ENCODE results near the gene HOXC12. TPM values are rescaled to one million over a fixed set of nuclear protein-coding genes. Genes with fewer than 3 reads are reported as not detected.

The HOXC12 gene
- total RNA-seq, 2 donors from 2014 or later, result not detected

GRCh38 chr12:53965281-53966084 is 10.8 kb downstream of the HOXC12 start:
- peaks cover 36% of the 10 kb centered on the region for H3K4me1 Mint-ChIP-seq (ENCODE audit: low read depth)
- H3K27me3 Mint-ChIP-seq (ENCODE audit: low read depth), result peaks cover 92% of the 10 kb centered on the region
- DNase-seq (no peak), ATAC-seq (replicated peaks in 1 of 2) (no peak)
- no peaks in the 10 kb centered on the region for H3K9me3 Mint-ChIP-seq
- no peak overlapping the region for H3K27ac Mint-ChIP-seq
- peak overlapping the region; percentile 11 to 41 for H3K4me3 Mint-ChIP-seq
- H3K36me3 Mint-ChIP-seq (ENCODE audit: insufficient read depth in 2 of 2), result no peaks in the 10 kb centered on the region

- ATAC-seq (replicated peaks in 1 of 2) (no peak), DNase-seq (no peak)
- H3K27ac Mint-ChIP-seq, result no peak overlapping the region
- H3K36me3 Mint-ChIP-seq (ENCODE audit: insufficient read depth in 2 of 2), result no peaks in the 10 kb centered on the region
- H3K4me3 Mint-ChIP-seq, result peak overlapping the region; percentile 63 to 68
- peaks cover 93% of the 10 kb centered on the region for H3K27me3 Mint-ChIP-seq (ENCODE audit: low read depth)
- peaks cover 36% of the 10 kb centered on the region for H3K4me1 Mint-ChIP-seq (ENCODE audit: low read depth)
- no peaks in the 10 kb centered on the region for H3K9me3 Mint-ChIP-seq
These were observed 11.3 kb downstream of the HOXC12 start for GRCh38 chr12:53966085-53966384.

- Mint-ChIP-seq H3K4me1 (ENCODE audit: low read depth) (peaks cover 36% of the 10 kb centered on the region), H3K9me3 (no peaks in the 10 kb centered on the region), H3K36me3 (ENCODE audit: insufficient read depth in 2 of 2) (no peaks in the 10 kb centered on the region), H3K27ac (no peak overlapping the region), H3K4me3 (peak overlapping the region; percentile 63 to 68), H3K27me3 (ENCODE audit: low read depth) (peaks cover 98% of the 10 kb centered on the region)
- no peak for ATAC-seq (replicated peaks in 1 of 2)
- no peak for DNase-seq
These were observed 11.9 kb downstream of the HOXC12 start for GRCh38 chr12:53966385-53967133.

- Mint-ChIP-seq H3K4me1 (ENCODE audit: low read depth) (peaks cover 36% of the 10 kb centered on the region), H3K36me3 (ENCODE audit: insufficient read depth in 2 of 2) (no peaks in the 10 kb centered on the region), H3K27ac (no peak overlapping the region), H3K4me3 (no peak overlapping the region), H3K27me3 (ENCODE audit: low read depth) (peaks cover 100% of the 10 kb centered on the region), H3K9me3 (no peaks in the 10 kb centered on the region)
- DNase-seq (no peak), ATAC-seq (replicated peaks in 1 of 2) (no peak)
These were observed 12.8 kb downstream of the HOXC12 start for GRCh38 chr12:53967421-53967925.

GRCh38 chr12:53968214-53969127 is 13.8 kb downstream of the HOXC12 start:
- DNase-seq, result no peak

GRCh38 chr12:53969588-53970259 is 15.0 kb downstream of the HOXC12 start:
- ATAC-seq (replicated peaks in 1 of 2), result no peak
- H3K4me1 Mint-ChIP-seq (ENCODE audit: low read depth), result peaks cover 25% of the 10 kb centered on the region

More at GRCh38 chr12:53968214-53969127, 13.8 kb downstream of the HOXC12 start:
- Mint-ChIP-seq H3K4me3 (no peak overlapping the region), H3K4me1 (ENCODE audit: low read depth) (peaks cover 37% of the 10 kb centered on the region), H3K27ac (no peak overlapping the region), H3K36me3 (ENCODE audit: insufficient read depth in 2 of 2) (peaks cover 3% of the 10 kb centered on the region in 2 donors), H3K27me3 (ENCODE audit: low read depth) (peaks cover 100% of the 10 kb centered on the region), H3K9me3 (no peaks in the 10 kb centered on the region)
- no peak for ATAC-seq (replicated peaks in 1 of 2)

GRCh38 chr12:53970451-53970850 is 15.7 kb downstream of the HOXC12 start:
- no peaks in the 10 kb centered on the region for H3K9me3 Mint-ChIP-seq
- peaks cover 3% of the 10 kb centered on the region in 2 donors for H3K36me3 Mint-ChIP-seq (ENCODE audit: insufficient read depth in 2 of 2)
- DNase-seq (no peak), ATAC-seq (replicated peaks in 1 of 2) (no peak)
- H3K4me1 Mint-ChIP-seq (ENCODE audit: low read depth), result peaks cover 24% of the 10 kb centered on the region
- H3K27me3 Mint-ChIP-seq (ENCODE audit: low read depth), result peaks cover 85% of the 10 kb centered on the region
- H3K27ac Mint-ChIP-seq, result no peak overlapping the region
- H3K4me3 Mint-ChIP-seq, result no peak overlapping the region

More at GRCh38 chr12:53969588-53970259, 15.0 kb downstream of the HOXC12 start:
- no peaks in the 10 kb centered on the region for H3K9me3 Mint-ChIP-seq
- no peak for DNase-seq
- H3K27me3 Mint-ChIP-seq (ENCODE audit: low read depth), result peaks cover 89% of the 10 kb centered on the region
- peaks cover 3% of the 10 kb centered on the region in 2 donors for H3K36me3 Mint-ChIP-seq (ENCODE audit: insufficient read depth in 2 of 2)
- no peak overlapping the region for H3K4me3 Mint-ChIP-seq
- no peak overlapping the region for H3K27ac Mint-ChIP-seq

- ATAC-seq (replicated peaks in 1 of 2), result no peak
- no peak for DNase-seq
- H3K4me3 Mint-ChIP-seq, result no peak overlapping the region
- H3K9me3 Mint-ChIP-seq, result no peaks in the 10 kb centered on the region
- peaks cover 85% of the 10 kb centered on the region for H3K27me3 Mint-ChIP-seq (ENCODE audit: low read depth)
- peaks cover 25% of the 10 kb centered on the region for H3K4me1 Mint-ChIP-seq (ENCODE audit: low read depth)
- H3K36me3 Mint-ChIP-seq (ENCODE audit: insufficient read depth in 2 of 2), result peaks cover 3% of the 10 kb centered on the region in 2 donors
- no peak overlapping the region for H3K27ac Mint-ChIP-seq
These were observed 16.4 kb downstream of the HOXC12 start for GRCh38 chr12:53971129-53971528.

- no peak overlapping the region for H3K4me3 Mint-ChIP-seq
- H3K27ac Mint-ChIP-seq, result no peak overlapping the region
- peaks cover 3% of the 10 kb centered on the region in 2 donors for H3K36me3 Mint-ChIP-seq (ENCODE audit: insufficient read depth in 2 of 2)
- ATAC-seq (replicated peaks in 1 of 2) (no peak), DNase-seq (no peak)
- H3K27me3 Mint-ChIP-seq (ENCODE audit: low read depth), result peaks cover 85% of the 10 kb centered on the region
- peaks cover 20% of the 10 kb centered on the region for H3K4me1 Mint-ChIP-seq (ENCODE audit: low read depth)
- no peaks in the 10 kb centered on the region for H3K9me3 Mint-ChIP-seq
These were observed 17.0 kb downstream of the HOXC12 start for GRCh38 chr12:53971686-53972085.

- Mint-ChIP-seq H3K36me3 (ENCODE audit: insufficient read depth in 2 of 2) (peaks cover 3% of the 10 kb centered on the region in 2 donors), H3K4me3 (no peak overlapping the region), H3K9me3 (no peaks in the 10 kb centered on the region), H3K27me3 (ENCODE audit: low read depth) (peaks cover 85% of the 10 kb centered on the region), H3K27ac (no peak overlapping the region), H3K4me1 (ENCODE audit: low read depth) (peaks cover 17% of the 10 kb centered on the region)
- ATAC-seq (replicated peaks in 1 of 2) (no peak), DNase-seq (no peak)
These were observed 17.5 kb downstream of the HOXC12 start for GRCh38 chr12:53972152-53972702.

GRCh38 chr12:53972722-53973235 is 18.1 kb downstream of the HOXC12 start, which contains the start of gene HOXC11:
Gene HOXC11 (plus strand): TSS chr12:53973126. CDS start chr12:53973242, 116 bp downstream.
- H3K27me3 Mint-ChIP-seq (ENCODE audit: low read depth), result peaks cover 85% of the 10 kb centered on the region
- peak within 1 kb of the TSS; percentile 75 for H3K27ac Mint-ChIP-seq
- H3K4me3 Mint-ChIP-seq, result peak within 1 kb of the TSS; percentile 72 to 76
- no peaks in the 10 kb centered on the region for H3K9me3 Mint-ChIP-seq
- H3K36me3 Mint-ChIP-seq (ENCODE audit: insufficient read depth in 2 of 2), result peaks cover 3% of the 10 kb centered on the region in 2 donors
- ATAC-seq (replicated peaks in 1 of 2) (no peak), DNase-seq (no peak)
- peaks cover 17% of the 10 kb centered on the region for H3K4me1 Mint-ChIP-seq (ENCODE audit: low read depth)
